ENCODE data around the gene PDE6G.

DNA sequence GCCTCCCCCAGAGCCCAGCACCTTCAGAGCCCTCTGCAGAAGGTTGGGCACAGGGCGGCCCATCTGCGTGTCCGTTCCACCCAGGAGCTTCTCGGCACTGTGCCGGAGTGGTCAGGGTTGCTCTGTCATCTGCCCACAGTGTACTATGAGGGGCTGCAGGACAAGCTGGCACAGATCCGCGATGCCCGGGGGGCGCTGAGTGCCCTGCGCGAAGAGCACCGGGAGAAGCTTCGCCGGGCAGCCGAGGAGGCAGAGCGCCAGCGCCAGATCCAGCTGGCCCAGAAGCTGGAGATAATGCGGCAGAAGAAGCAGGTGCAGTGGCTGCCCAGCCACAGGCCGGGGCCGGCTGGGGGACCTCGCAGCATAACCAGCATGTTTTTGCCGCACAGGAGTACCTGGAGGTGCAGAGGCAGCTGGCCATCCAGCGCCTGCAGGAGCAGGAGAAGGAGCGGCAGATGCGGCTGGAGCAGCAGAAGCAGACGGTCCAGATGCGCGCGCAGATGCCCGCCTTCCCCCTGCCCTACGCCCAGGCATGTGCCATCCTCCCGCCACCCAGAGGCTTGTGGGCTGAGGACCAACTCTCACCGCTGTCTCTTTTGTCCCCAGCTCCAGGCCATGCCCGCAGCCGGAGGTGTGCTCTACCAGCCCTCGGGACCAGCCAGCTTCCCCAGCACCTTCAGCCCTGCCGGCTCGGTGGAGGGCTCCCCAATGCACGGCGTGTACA lies 40.0 kb upstream of the PDE6G start:
- TF ChIP-seq, protein P1, sequence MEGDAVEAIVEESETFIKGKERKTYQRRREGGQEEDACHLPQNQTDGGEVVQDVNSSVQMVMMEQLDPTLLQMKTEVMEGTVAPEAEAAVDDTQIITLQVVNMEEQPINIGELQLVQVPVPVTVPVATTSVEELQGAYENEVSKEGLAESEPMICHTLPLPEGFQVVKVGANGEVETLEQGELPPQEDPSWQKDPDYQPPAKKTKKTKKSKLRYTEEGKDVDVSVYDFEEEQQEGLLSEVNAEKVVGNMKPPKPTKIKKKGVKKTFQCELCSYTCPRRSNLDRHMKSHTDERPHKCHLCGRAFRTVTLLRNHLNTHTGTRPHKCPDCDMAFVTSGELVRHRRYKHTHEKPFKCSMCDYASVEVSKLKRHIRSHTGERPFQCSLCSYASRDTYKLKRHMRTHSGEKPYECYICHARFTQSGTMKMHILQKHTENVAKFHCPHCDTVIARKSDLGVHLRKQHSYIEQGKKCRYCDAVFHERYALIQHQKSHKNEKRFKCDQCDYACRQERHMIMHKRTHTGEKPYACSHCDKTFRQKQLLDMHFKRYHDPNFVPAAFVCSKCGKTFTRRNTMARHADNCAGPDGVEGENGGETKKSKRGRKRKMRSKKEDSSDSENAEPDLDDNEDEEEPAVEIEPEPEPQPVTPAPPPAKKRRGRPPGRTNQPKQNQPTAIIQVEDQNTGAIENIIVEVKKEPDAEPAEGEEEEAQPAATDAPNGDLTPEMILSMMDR (IDR thresholded peaks at IDR 0.05), result no peak
- TF ChIP-seq POLR2A (IDR thresholded peaks at IDR 0.05) (no peak), POLR2AphosphoS5 (IDR thresholded peaks at IDR 0.05) (no peak)
